ENCODE results near the gene GPRC5C.
A peak's percentile ranks its signal among the peaks of the same experiment; 100 is the strongest.

GPRC5C gene

GRCh38 chr17:74435775-74436359, 4.0 kb downstream of the GPRC5C start:
- DNase-seq: no peak

- no peak for DNase-seq
Observed at GRCh38 chr17:74437702-74438101, 5.8 kb downstream of the GPRC5C start.

GRCh38 chr17:74439691-74440567, 8.0 kb downstream of the GPRC5C start:
- DNase-seq: no peak

GRCh38 chr17:74441537-74441936, 9.6 kb downstream of the GPRC5C start:
- no peak for DNase-seq

GRCh38 chr17:74442291-74442669, 10.4 kb downstream of the GPRC5C start:
- DNase-seq: no peak

- DNase-seq: peak; percentile 89
Observed at GRCh38 chr17:74442670-74443515, 11.0 kb downstream of the GPRC5C start.

- no peak for DNase-seq
Observed at GRCh38 chr17:74443516-74444296, 11.8 kb downstream of the GPRC5C start.

- no peak for DNase-seq
Observed at GRCh38 chr17:74444406-74444805, 12.5 kb downstream of the GPRC5C start.

- no peak for DNase-seq
Observed at GRCh38 chr17:74445158-74445557, 13.3 kb downstream of the GPRC5C start.

GRCh38 chr17:74446551-74447500, 14.9 kb downstream of the GPRC5C start:
- DNase-seq: no peak

GRCh38 chr17:74447628-74448159, 15.8 kb downstream of the GPRC5C start:
- DNase-seq: no peak

- DNase-seq: no peak
Observed at GRCh38 chr17:74448756-74449155, 16.9 kb downstream of the GPRC5C start.

- DNase-seq: no peak
Observed at GRCh38 chr17:74449306-74449705, 17.4 kb downstream of the GPRC5C start.

- no peak for DNase-seq
Observed at GRCh38 chr17:74449773-74450172, 17.9 kb downstream of the GPRC5C start.

GRCh38 chr17:74450231-74450630, 18.3 kb downstream of the GPRC5C start:
- no peak for DNase-seq

- DNase-seq: no peak
Observed at GRCh38 chr17:74450925-74451403, 19.1 kb downstream of the GPRC5C start.

- DNase-seq: no peak
Observed at GRCh38 chr17:74451557-74451956, 19.7 kb downstream of the GPRC5C start.

GRCh38 chr17:74452033-74452840, 20.3 kb downstream of the GPRC5C start:
- DNase-seq: peak; percentile 82

- DNase-seq: peak; percentile 28
Observed at GRCh38 chr17:74452841-74453661, 21.2 kb downstream of the GPRC5C start.

Measured in NCI-H2029 (cell line).